ENCODE measurements around the gene GBE1.

GRCh38 chr3:81713031-81713430, 48.4 kb downstream of the GBE1 start:
- TF ChIP-seq CTCF (optimal IDR thresholded peaks at IDR 0.05 in 1 of 3, IDR thresholded peaks at IDR 0.05 in 1 of 3, conservative IDR thresholded peaks at IDR 0.05 in 1 of 3; ENCODE audit: extremely low read depth in 1 of 3, insufficient read depth in 2 of 3, low read length in 3 of 3) (no peak), EZH2 (IDR thresholded peaks at IDR 0.05; ENCODE audit: low read length) (no peak)

All from keratinocyte (primary cell).